ENCODE results near the gene COQ8A.

GRCh38 chr1:226950316-226950715 is 10.2 kb downstream of the COQ8A start:
- no peak for TF ChIP-seq CTCF (IDR thresholded peaks at IDR 0.05 in 2 of 3, conservative IDR thresholded peaks at IDR 0.05 in 1 of 3; ENCODE audit: borderline replicate concordance in 1 of 3, insufficient read depth in 1 of 3, low read depth in 2 of 3, low read length in 2 of 3)
- TF ChIP-seq MAX (IDR thresholded peaks at IDR 0.05) = no peak
- TF ChIP-seq EZH2 (IDR thresholded peaks at IDR 0.05) = no peak
- TF ChIP-seq YY1 (IDR thresholded peaks at IDR 0.05; ENCODE audit: extremely low read depth, insufficient replicate concordance, low read depth, low read length) = no peak
- TF ChIP-seq POLR2A (IDR thresholded peaks at IDR 0.05; ENCODE audit: borderline replicate concordance, extremely low read depth, insufficient read depth, insufficient read length) = no peak
- TF ChIP-seq ZNF274 (IDR thresholded peaks at IDR 0.05; ENCODE audit: low read depth, low read length) = no peak
- no peak for TF ChIP-seq FOSL1 (IDR thresholded peaks at IDR 0.05; ENCODE audit: low read depth)
- no peak for TF ChIP-seq JUND (IDR thresholded peaks at IDR 0.05)
